WTC11 (cell line): ENCODE results near the gene TMEM205.
A peak's percentile ranks its signal among the peaks of the same experiment; 100 is the strongest.

Source experiments
- CREB1 ChIP-seq: sonication (generic); formaldehyde crosslinking; IDR thresholded peaks from 2 replicates; pipeline ENCODE4 v1.8.0; 2023; ENCODE audit warnings: mild to moderate bottlenecking, missing genetic modification reagents
- CTCF ChIP-seq: fragments of 200-600 bp; IDR thresholded peaks from 2 replicates; pipeline ENCODE4 v1.8.0; 2022; ENCODE audit warnings: antibody characterized with exemption
- FOXP1 ChIP-seq: sonication (generic); formaldehyde crosslinking; IDR thresholded peaks from 2 replicates; pipeline ENCODE4 v1.8.0; 2022; ENCODE audit warnings: missing genetic modification reagents, mild to moderate bottlenecking, moderate library complexity, borderline replicate concordance
- JUN ChIP-seq: sonication (generic); formaldehyde crosslinking; IDR thresholded peaks from 2 replicates; pipeline ENCODE4 v1.8.0; 2023; ENCODE audit warnings: mild to moderate bottlenecking, missing genetic modification reagents
- KAT7 ChIP-seq: sonication (generic); formaldehyde crosslinking; IDR thresholded peaks from 2 replicates; pipeline ENCODE4 v1.8.1; 2023; ENCODE audit warnings: missing genetic modification reagents, mild to moderate bottlenecking, borderline replicate concordance
- NFATC4 ChIP-seq: fragments of 250-450 bp; sonication (Bioruptor Pico); IDR thresholded peaks from 2 replicates; pipeline ENCODE4 v1.9.0; 2021; ENCODE audit warnings: mild to moderate bottlenecking
- RELA ChIP-seq: sonication (generic); formaldehyde crosslinking; IDR thresholded peaks from 2 replicates; pipeline ENCODE4 v1.8.1; 2022; ENCODE audit warnings: missing genetic modification reagents, mild to moderate bottlenecking, borderline replicate concordance
- TEAD4 ChIP-seq: sonication (generic); formaldehyde crosslinking; IDR thresholded peaks from 2 replicates; pipeline ENCODE4 v1.8.0; 2022; ENCODE audit warnings: mild to moderate bottlenecking, missing genetic modification reagents
- ZNF317 ChIP-seq: sonication (generic); formaldehyde crosslinking; IDR thresholded peaks from 2 replicates; pipeline ENCODE4 v1.8.1; 2023; ENCODE audit warnings: low read depth, mild to moderate bottlenecking, moderate library complexity, missing genetic modification reagents, borderline replicate concordance
- ZNF512 ChIP-seq: sonication (generic); formaldehyde crosslinking; IDR thresholded peaks from 2 replicates; pipeline ENCODE4 v1.8.1; 2022; ENCODE audit warnings: missing genetic modification reagents, borderline replicate concordance
- TF ChIP-seq, protein P1 (sequence below): sonication (generic); formaldehyde crosslinking; IDR thresholded peaks from 2 replicates; pipeline ENCODE4 v1.8.1; 2022; ENCODE audit warnings: mild to moderate bottlenecking, moderate library complexity, missing genetic modification reagents
- TF ChIP-seq, protein P2 (sequence below): sonication (generic); formaldehyde crosslinking; IDR thresholded peaks from 2 replicates; pipeline ENCODE4 v1.8.0; 2022; ENCODE audit warnings: mild to moderate bottlenecking, missing genetic modification reagents

GRCh38 chr19:11355160-11356073 is 9.3 kb upstream of the TMEM205 start, which contains the start of gene PLPPR2:
- TF ChIP-seq CTCF: no peak
- no peak for TF ChIP-seq ZNF317 (CRISPR knock-in tag)
- no peak for TF ChIP-seq CREB1 (CRISPR knock-in tag)
- no peak for TF ChIP-seq ZNF512 (CRISPR knock-in tag)
- TF ChIP-seq, protein P1, sequence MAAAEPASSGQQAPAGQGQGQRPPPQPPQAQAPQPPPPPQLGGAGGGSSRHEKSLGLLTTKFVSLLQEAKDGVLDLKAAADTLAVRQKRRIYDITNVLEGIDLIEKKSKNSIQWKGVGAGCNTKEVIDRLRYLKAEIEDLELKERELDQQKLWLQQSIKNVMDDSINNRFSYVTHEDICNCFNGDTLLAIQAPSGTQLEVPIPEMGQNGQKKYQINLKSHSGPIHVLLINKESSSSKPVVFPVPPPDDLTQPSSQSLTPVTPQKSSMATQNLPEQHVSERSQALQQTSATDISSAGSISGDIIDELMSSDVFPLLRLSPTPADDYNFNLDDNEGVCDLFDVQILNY (CRISPR knock-in tag): peak; percentile 46; the same call in 1 of the 2 replicates
- TF ChIP-seq TEAD4: no peak
- TF ChIP-seq, protein P2, sequence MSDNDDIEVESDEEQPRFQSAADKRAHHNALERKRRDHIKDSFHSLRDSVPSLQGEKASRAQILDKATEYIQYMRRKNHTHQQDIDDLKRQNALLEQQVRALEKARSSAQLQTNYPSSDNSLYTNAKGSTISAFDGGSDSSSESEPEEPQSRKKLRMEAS (CRISPR knock-in tag): no peak
- no peak for TF ChIP-seq RELA
- no peak for TF ChIP-seq JUN
- no peak for TF ChIP-seq NFATC4 (CRISPR knock-in tag)
- no peak for TF ChIP-seq KAT7
- no peak for TF ChIP-seq FOXP1
